IPS-15b (cell line): ENCODE data around the gene CTSZ.

Experiments used
- H3K27me3 ChIP-seq: one replicate; pipeline ENCODE4 v1.6.1; 2013; ENCODE audit warnings: low read length; ENCODE audit not compliant: control insufficient read depth, insufficient read depth
- H3K36me3 ChIP-seq: one replicate; pipeline ENCODE4 v1.6.1; 2013; ENCODE audit warnings: low read length; ENCODE audit not compliant: control insufficient read depth, insufficient read depth
- H3K4me1 ChIP-seq: one replicate; pipeline ENCODE4 v1.6.1; 2013; ENCODE audit warnings: mild to moderate bottlenecking, low read length; ENCODE audit not compliant: control insufficient read depth, insufficient read depth
- H3K4me3 ChIP-seq: one replicate; pipeline ENCODE4 v1.5.1; 2013; ENCODE audit warnings: low read depth, low read length
- H3K9ac ChIP-seq: one replicate; pipeline ENCODE4 v1.6.1; 2013; ENCODE audit warnings: low read depth, mild to moderate bottlenecking, low read length
- H3K9me3 ChIP-seq: one replicate; pipeline ENCODE4 v1.6.1; 2013; ENCODE audit warnings: mild to moderate bottlenecking, low read length; ENCODE audit not compliant: control insufficient read depth, insufficient read depth

Gene CTSZ

DNA sequence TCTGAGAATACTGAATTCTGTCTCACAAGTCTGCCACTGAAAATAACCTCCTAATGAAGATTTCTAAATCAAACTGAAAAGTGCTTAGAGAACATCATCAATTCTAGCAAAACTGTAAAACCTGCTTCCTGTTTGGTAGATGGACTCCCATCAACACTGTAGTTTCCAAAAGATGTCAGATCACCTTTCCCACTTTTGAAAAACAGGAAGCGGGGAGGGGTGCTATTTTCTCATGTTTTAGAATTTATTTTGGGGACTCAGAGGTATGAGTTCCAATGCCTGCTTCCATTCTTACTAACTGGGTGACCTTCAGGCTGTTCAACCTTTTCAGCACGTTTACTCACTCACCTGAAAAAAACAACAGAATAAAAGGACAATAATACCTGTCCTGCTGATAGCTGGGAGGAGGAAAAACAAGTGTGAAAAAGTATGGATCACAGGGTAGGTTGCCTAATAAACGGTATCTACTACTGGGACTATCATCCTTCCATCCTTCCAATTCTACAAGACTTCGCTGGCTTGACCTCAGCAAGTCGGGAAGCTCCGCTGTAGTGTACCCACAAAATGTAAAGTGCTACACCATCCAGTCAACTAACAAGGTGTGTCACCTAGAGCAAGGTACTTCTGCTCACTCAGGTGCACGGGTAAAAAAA, 24.0 kb upstream of the CTSZ start:
- peak overlapping the region; percentile 81 for H3K4me3 ChIP-seq
- H3K27me3 ChIP-seq: peaks cover 47% of the 10 kb centered on the region
- no peaks in the 10 kb centered on the region for H3K9me3 ChIP-seq
- H3K4me1 ChIP-seq: peaks cover 10% of the 10 kb centered on the region
- H3K36me3 ChIP-seq: peaks cover 3% of the 10 kb centered on the region
- no peak overlapping the region for H3K9ac ChIP-seq

DNA sequence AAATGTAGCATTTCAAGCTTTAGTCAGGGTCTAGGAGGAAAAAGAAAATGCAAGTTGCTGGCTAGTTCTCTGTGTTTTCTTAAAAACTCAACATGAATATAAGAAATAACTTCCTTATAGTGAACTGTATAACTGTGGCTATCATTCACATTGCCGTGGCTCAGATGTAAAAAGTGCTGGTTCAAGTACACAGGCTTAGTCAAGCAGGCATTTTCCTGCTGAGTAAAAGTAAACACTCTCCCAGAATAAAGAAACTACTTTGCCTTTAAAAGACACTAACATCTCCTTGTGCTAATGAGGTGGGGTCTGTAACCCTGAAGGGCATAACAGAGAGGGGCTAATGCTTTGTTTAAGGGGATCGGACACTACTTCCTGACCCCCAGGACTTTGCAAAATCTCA, 21.8 kb upstream of the CTSZ start:
- Histone ChIP-seq H3K36me3 (no peaks in the 10 kb centered on the region), H3K4me3 (no peak overlapping the region), H3K9me3 (no peaks in the 10 kb centered on the region), H3K9ac (no peak overlapping the region), H3K27me3 (peaks cover 47% of the 10 kb centered on the region), H3K4me1 (peaks cover 13% of the 10 kb centered on the region)

- Histone ChIP-seq H3K4me3 (no peak overlapping the region), H3K36me3 (no peaks in the 10 kb centered on the region)
These were observed 20.8 kb upstream of the CTSZ start for GRCh38 chr20:59027741-59028320.

DNA sequence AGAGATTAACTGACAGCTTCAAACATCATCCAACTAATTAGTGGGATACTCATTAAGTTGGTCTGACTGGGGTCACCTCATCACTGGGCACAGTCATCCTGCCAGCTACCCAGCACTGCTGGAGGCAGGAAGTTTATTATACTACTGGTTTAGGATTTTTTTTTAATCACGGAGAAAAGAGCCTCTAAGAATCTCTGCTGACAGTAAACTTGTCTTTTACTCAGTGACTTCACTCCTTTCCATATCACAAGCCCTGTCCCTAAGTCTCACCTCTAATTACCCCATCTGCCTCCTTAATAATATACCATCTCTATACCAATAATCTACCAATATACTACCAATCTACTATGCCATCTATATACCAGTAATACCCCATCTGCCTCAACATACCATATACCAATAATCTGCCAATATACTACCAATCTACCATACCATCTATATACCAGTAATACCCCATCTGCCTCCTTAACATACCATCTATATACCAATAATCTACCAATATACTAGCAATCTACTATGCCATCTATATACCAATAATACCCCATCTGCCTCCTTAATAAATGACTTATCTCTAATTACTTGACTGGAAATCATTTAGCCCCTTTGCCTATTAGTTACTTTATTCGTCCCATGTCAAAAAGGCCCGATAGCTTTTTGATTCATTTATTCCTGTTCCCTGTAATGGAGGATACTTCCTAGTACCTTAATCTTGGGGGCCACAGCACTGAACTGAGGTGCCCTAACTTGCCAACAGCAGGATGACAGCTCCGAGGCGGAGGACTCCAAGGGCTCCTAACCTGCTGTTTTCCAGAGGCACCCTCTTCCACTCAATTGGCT, 20.1 kb upstream of the CTSZ start:
- H3K9ac ChIP-seq: no peak overlapping the region
- peaks cover 13% of the 10 kb centered on the region for H3K4me1 ChIP-seq
- H3K36me3 ChIP-seq: no peaks in the 10 kb centered on the region
- no peaks in the 10 kb centered on the region for H3K9me3 ChIP-seq
- no peak overlapping the region for H3K4me3 ChIP-seq
- H3K27me3 ChIP-seq: peaks cover 47% of the 10 kb centered on the region

More at GRCh38 chr20:59027741-59028320, 20.8 kb upstream of the CTSZ start:
- H3K27me3 ChIP-seq: peaks cover 47% of the 10 kb centered on the region
- peaks cover 13% of the 10 kb centered on the region for H3K4me1 ChIP-seq
- no peaks in the 10 kb centered on the region for H3K9me3 ChIP-seq
- H3K9ac ChIP-seq: no peak overlapping the region

DNA sequence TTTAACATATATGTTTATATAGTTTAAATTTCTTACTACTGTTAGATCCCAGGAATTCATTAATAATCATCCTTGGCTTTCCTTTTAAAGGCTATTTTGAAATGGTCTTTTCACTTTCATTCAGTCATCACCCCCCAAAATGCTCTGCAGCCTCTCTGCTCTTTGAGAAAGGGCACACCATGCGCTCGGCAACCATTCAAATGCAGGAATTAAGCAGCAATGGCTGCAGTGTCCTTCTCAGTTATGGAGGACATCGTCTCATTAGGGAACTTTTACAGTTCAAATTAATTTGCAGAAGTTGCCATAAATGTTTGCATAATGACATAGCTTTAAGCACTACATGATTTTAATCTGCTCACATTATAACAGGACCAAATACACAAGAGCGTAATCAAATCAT, 18.5 kb upstream of the CTSZ start:
- H3K4me1 ChIP-seq: peaks cover 8% of the 10 kb centered on the region
- no peaks in the 10 kb centered on the region for H3K36me3 ChIP-seq
- no peaks in the 10 kb centered on the region for H3K9me3 ChIP-seq
- H3K4me3 ChIP-seq: no peak overlapping the region
- no peak overlapping the region for H3K9ac ChIP-seq
- peaks cover 36% of the 10 kb centered on the region for H3K27me3 ChIP-seq

DNA sequence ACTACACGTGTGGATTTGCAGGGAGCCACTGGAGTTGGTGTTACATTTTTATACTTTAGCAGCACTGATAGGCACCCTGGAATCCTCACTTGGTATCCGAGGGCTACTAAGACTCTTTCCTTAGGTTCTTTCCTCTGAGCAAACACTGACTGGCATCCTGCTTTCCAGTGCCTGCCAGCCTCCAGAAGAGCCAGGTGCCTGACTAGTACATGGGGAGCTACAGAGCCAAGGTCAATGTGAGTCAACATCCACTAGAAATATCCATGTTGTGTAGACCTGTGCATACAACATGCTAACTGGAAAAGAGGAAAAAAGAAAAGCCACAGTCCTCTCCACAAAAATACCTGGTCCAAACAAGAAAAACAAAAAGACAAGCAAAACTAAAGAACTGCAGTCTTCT, 18.0 kb upstream of the CTSZ start:
- peaks cover 32% of the 10 kb centered on the region for H3K27me3 ChIP-seq
- H3K36me3 ChIP-seq: no peaks in the 10 kb centered on the region
- H3K4me1 ChIP-seq: peaks cover 8% of the 10 kb centered on the region
- H3K4me3 ChIP-seq: no peak overlapping the region
- no peak overlapping the region for H3K9ac ChIP-seq
- H3K9me3 ChIP-seq: no peaks in the 10 kb centered on the region

GRCh38 chr20:59024111-59024530, 17.1 kb upstream of the CTSZ start:
- no peak overlapping the region for H3K9ac ChIP-seq

DNA sequence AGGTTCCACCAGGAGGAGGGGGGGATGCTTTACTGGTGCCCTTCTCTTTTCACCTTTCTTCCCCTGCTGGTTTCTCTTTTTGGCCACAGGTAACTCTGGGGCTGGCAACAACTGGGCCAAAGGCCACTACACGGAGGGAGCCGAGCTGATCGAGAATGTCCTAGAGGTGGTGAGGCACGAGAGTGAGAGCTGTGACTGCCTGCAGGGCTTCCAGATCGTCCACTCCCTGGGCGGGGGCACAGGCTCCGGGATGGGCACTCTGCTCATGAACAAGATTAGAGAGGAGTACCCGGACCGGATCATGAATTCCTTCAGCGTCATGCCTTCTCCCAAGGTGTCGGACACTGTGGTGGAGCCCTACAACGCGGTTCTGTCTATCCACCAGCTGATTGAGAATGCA, 16.6 kb upstream of the CTSZ start:
- H3K4me1 ChIP-seq: peaks cover 3% of the 10 kb centered on the region
- no peak overlapping the region for H3K4me3 ChIP-seq
- no peaks in the 10 kb centered on the region for H3K9me3 ChIP-seq
- no peaks in the 10 kb centered on the region for H3K36me3 ChIP-seq
- H3K27me3 ChIP-seq: peaks cover 22% of the 10 kb centered on the region
- no peak overlapping the region for H3K9ac ChIP-seq

More at GRCh38 chr20:59024111-59024530, 17.1 kb upstream of the CTSZ start:
- Histone ChIP-seq H3K4me1 (peaks cover 5% of the 10 kb centered on the region), H3K36me3 (no peaks in the 10 kb centered on the region), H3K27me3 (peaks cover 24% of the 10 kb centered on the region), H3K4me3 (no peak overlapping the region), H3K9me3 (no peaks in the 10 kb centered on the region)

DNA sequence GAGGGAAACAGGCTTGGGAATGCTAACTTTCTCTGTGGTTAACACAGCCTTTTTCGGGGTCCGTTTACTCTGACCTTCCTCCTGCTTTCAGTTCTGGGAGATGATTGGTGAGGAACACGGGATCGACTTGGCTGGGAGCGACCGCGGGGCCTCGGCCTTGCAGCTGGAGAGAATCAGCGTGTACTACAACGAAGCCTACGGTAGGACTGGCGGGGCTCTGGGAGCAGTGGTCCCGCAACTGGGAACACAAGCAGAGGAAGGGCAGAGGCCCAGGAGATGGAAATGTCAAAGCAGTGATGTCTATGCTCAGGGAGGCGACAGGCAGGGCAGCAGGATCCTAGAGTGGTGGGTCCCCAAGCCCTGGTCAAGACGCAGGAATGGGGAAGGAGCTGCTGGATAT, 15.7 kb upstream of the CTSZ start:
- Histone ChIP-seq H3K4me1 (peaks cover 3% of the 10 kb centered on the region), H3K27me3 (peaks cover 14% of the 10 kb centered on the region), H3K9ac (no peak overlapping the region), H3K36me3 (no peaks in the 10 kb centered on the region), H3K9me3 (no peaks in the 10 kb centered on the region), H3K4me3 (no peak overlapping the region)

GRCh38 chr20:59020938-59021551, 14.0 kb upstream of the CTSZ start:
- no peak overlapping the region for H3K9ac ChIP-seq

GRCh38 chr20:59019217-59019616, 12.2 kb upstream of the CTSZ start, which contains the start of gene TUBB1:
Gene TUBB1, plus strand, starts transcription at chr20:59019429. Its CDS starts 94 bp downstream, at chr20:59019523.
- Histone ChIP-seq H3K9ac (no peak within 1 kb of the TSS), H3K36me3 (no peaks in the 10 kb centered on the region), H3K27me3 (peaks cover under 1% of the 10 kb centered on the region), H3K4me3 (no peak within 1 kb of the TSS), H3K4me1 (no peaks in the 10 kb centered on the region), H3K9me3 (no peaks in the 10 kb centered on the region)

More at GRCh38 chr20:59020938-59021551, 14.0 kb upstream of the CTSZ start:
- Histone ChIP-seq H3K36me3 (no peaks in the 10 kb centered on the region), H3K4me1 (peaks cover 2% of the 10 kb centered on the region), H3K9me3 (no peaks in the 10 kb centered on the region), H3K4me3 (no peak overlapping the region), H3K27me3 (no peaks in the 10 kb centered on the region)
